Fibroblast of villous mesenchyme (primary cell): Measurements from ENCODE around the gene GSE1. TPM values are rescaled to one million over a fixed set of nuclear protein-coding genes. Genes with fewer than 3 reads are reported as not detected.

Experiments used
- DNase-seq: peaks from one replicate; pipeline ENCODE4 v3.0.0-alpha.2; 2010; ENCODE audit warnings: low read depth
- H3K4me3 ChIP-seq: 2 replicates; pipeline ENCODE4 v1.5.1; 2011; ENCODE audit warnings: low read depth, mild to moderate bottlenecking, low read length
- total RNA-seq: library from RNA; depleted of rRNA; stranded (reverse); fragments of >200 nt; gene quantifications from 2 replicates; pipeline ENCODE4 v1.2.3, GENCODE V29; 2012
- TF ChIP-seq, protein P1 (sequence below): IDR thresholded peaks from 2 replicates; pipeline ENCODE4 v1.5.1; 2012; ENCODE audit warnings: low read depth, mild to moderate bottlenecking, low read length; ENCODE audit not compliant: insufficient read depth

The GSE1 gene
- 48.4 and 53.1 TPM in 2 replicates for total RNA-seq

DNA sequence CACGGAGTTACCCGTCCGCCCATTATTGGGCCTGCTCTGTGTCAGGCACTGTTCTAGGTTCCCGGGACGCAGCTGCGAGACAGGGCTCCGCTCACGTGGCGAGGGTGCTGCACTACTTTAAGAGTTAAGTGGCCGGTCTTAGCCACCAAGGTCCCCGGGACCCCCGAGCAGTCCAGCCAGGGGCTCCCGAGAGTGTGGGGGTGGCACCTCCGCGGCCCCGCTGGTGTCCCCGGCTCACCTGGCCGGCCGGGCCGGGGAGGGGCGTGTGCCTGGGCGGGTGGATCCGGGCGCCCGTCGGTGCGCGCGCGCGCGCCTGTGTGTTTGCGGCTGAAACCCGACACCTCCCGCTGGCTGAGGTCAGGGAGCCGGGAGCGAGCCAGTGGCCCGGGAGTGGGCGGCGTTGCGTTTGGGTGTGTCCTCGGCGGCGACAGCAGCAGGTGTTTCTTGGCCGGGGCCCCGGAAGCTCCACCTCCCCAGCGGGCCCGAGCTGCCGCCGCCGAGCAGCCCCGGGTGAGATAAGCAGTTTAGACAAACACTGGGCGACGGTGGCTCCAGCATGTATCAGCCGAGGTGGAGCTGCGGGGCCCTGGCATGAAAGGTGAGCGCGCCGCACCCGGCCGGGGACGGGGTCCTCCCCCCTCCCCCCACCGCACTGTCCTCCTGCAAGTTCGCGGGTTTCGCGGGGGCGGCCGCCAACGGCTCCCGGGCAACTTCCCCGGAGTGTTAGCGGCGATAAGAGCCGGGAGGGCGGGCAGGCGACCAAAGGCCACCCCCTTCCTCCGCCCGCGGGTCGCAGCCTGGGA is at the start of gene GSE1:
Gene GSE1, plus strand, starts transcription at position 522 of the 803 bp plus-strand sequence. Its CDS starts 70 bp downstream, at position 592.
- H3K4me3 ChIP-seq = peak within 1 kb of the TSS; percentile 68
- TF ChIP-seq, protein P1, sequence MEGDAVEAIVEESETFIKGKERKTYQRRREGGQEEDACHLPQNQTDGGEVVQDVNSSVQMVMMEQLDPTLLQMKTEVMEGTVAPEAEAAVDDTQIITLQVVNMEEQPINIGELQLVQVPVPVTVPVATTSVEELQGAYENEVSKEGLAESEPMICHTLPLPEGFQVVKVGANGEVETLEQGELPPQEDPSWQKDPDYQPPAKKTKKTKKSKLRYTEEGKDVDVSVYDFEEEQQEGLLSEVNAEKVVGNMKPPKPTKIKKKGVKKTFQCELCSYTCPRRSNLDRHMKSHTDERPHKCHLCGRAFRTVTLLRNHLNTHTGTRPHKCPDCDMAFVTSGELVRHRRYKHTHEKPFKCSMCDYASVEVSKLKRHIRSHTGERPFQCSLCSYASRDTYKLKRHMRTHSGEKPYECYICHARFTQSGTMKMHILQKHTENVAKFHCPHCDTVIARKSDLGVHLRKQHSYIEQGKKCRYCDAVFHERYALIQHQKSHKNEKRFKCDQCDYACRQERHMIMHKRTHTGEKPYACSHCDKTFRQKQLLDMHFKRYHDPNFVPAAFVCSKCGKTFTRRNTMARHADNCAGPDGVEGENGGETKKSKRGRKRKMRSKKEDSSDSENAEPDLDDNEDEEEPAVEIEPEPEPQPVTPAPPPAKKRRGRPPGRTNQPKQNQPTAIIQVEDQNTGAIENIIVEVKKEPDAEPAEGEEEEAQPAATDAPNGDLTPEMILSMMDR = no peak
- DNase-seq = peak; percentile 88

DNA sequence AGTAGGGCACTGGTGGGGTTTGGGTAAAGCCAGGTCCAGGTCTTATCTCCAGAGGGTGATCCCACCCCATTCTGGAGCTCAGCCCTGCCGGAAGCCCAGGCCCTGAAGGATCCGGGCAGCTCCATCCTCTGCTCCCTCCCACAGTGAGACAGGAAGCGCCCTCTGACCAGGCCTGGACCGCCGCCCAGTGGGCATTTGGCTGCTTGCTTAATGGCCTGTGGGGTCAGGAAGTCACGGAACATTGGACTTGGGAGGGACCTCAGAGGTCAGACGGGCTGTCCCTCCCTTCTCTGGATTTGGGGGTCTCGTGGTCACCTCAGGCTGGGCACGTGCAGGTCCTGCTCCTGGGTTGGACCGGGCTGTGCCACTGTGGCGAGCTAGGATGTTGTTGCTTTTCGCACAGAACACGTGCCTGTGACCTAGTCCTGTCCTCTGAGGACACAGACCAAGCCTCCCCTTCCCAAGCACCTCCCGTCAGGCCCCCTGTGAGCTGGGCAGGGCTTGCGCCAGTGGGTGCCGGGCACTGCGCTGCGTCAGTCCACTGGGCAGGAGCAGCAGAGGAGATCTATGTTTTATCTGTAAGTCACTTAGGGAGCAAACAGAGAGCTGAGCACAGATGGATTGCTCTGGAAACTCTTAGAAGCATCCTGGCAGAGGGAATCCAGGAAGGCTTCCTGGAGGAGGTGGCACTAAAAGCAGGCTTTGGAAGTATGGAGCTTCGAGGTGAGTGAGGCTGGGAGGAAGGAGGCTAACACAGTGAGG is 49.4 kb upstream of the GSE1 start:
- DNase-seq = peak; percentile 83
- TF ChIP-seq, protein P1 = peak; percentile 53
- H3K4me3 ChIP-seq = no peak overlapping the region

DNA sequence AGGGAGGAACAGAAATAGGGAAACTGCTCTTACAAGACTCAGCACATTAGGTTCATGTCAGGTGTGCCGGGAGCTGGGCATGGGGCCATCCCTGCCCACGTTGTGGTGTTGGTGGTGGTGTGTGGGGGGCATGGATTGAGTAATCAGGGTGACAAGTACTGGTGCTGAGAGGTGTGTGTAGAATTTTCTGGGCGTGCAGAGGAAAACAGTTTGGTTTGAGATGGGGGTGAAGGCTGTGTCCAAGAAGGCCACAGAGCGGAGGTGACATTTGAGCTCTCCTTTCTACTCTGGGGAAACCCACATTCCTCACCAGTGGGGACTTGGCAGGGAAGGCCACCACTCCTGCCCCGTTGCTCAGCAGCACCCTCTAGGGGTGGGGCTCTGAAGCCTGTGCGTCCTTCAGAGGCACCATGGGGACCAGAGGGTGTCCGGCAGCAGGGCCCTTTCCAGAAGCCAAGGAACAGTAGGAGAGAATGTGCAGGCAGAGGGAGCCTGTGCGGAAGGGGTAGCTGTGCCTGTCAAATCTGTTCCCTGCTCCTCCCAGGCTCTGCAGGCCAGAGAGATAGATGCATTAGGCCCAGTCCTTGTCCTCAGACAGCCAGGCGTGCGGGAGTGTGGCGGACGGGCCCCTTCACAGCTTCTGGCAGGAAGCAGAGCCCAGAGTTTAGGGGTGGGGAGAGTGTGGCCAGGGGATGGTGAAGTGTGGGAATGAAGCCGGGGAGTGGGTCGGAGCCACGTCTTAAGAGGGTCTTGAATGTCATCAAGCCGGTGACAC is 48.7 kb upstream of the GSE1 start:
- TF ChIP-seq, protein P1 = peak; percentile 55
- DNase-seq = no peak
- no peak overlapping the region for H3K4me3 ChIP-seq

GRCh38 chr16:85565340-85565739 is 47.8 kb upstream of the GSE1 start:
- DNase-seq = no peak
- no peak overlapping the region for H3K4me3 ChIP-seq
- TF ChIP-seq, protein P1 = no peak

- TF ChIP-seq, protein P1 = no peak
- H3K4me3 ChIP-seq = no peak overlapping the region
- DNase-seq = no peak
Measured at GRCh38 chr16:85565801-85566526, 47.2 kb upstream of the GSE1 start.

- DNase-seq = no peak
- TF ChIP-seq, protein P1 = no peak
Measured at GRCh38 chr16:85566561-85567100, 46.5 kb upstream of the GSE1 start.

More at GRCh38 chr16:85566561-85567100, 46.5 kb upstream of the GSE1 start:
- no peak overlapping the region for H3K4me3 ChIP-seq
